Activated CD4-positive, alpha-beta T cell treated with anti-CD3 and anti-CD28 coated beads for 4 hours (primary cell): Measurements from ENCODE around the gene NINJ1.
A peak's percentile ranks its signal among the peaks of the same experiment; 100 is the strongest.

Source experiments
- DNase-seq, 2 donors: peaks; one replicate each; pipeline ENCODE4 v3.0.0-alpha.2; 2020

Gene NINJ1

GRCh38 chr9:93099551-93100275 lies 34.3 kb downstream of the NINJ1 start:
- DNase-seq: no peak

- peak; percentile 56 to 59 for DNase-seq
Measured at GRCh38 chr9:93098236-93098946, 35.7 kb downstream of the NINJ1 start.

GRCh38 chr9:93097511-93098201 lies 36.4 kb downstream of the NINJ1 start:
- no peak for DNase-seq

GRCh38 chr9:93096811-93097382 lies 37.2 kb downstream of the NINJ1 start:
- DNase-seq: no peak

GRCh38 chr9:93096131-93096802 lies 37.8 kb downstream of the NINJ1 start, which contains the start of gene CARD19:
CARD19 (plus strand) TSS chr9:93096217; CDS start chr9:93096346, 129 bp downstream.
- DNase-seq: peak; percentile 45

- DNase-seq: peak; percentile 100
Measured at GRCh38 chr9:93095205-93096130, 38.6 kb downstream of the NINJ1 start.

GRCh38 chr9:93094658-93095204 lies 39.3 kb downstream of the NINJ1 start:
- no peak for DNase-seq

GRCh38 chr9:93093877-93094657 lies 40.0 kb downstream of the NINJ1 start:
- DNase-seq: no peak

- peak in 1 of 2 donors; percentile 0 for DNase-seq
Measured at GRCh38 chr9:93093127-93093876, 40.7 kb downstream of the NINJ1 start.

GRCh38 chr9:93092251-93092991 lies 41.6 kb downstream of the NINJ1 start:
- DNase-seq: peak in 1 of 2 donors; percentile 0

- DNase-seq: peak; percentile 50 to 56
Measured at GRCh38 chr9:93091453-93092081, 42.5 kb downstream of the NINJ1 start.

GRCh38 chr9:93091056-93091452 lies 43.0 kb downstream of the NINJ1 start:
- no peak for DNase-seq

- DNase-seq: no peak
Measured at GRCh38 chr9:93090091-93090655, 43.9 kb downstream of the NINJ1 start.

- no peak for DNase-seq
Measured at GRCh38 chr9:93089481-93089991, 44.5 kb downstream of the NINJ1 start.

- DNase-seq: no peak
Measured at GRCh38 chr9:93089024-93089423, 45.0 kb downstream of the NINJ1 start.

GRCh38 chr9:93088656-93089015 lies 45.4 kb downstream of the NINJ1 start:
- DNase-seq: no peak

- DNase-seq: no peak
Measured at GRCh38 chr9:93087971-93088655, 45.9 kb downstream of the NINJ1 start.
